GM19099 (cell line): ENCODE data around the gene B3GALNT2.

ENCODE experiments used
- POLR2A ChIP-seq: IDR thresholded peaks from 3 replicates; pipeline ENCODE4 v1.6.1; 2011; ENCODE audit warnings: low read depth; ENCODE audit not compliant: insufficient read length; ENCODE audit errors: extremely low read depth

The B3GALNT2 gene

DNA sequence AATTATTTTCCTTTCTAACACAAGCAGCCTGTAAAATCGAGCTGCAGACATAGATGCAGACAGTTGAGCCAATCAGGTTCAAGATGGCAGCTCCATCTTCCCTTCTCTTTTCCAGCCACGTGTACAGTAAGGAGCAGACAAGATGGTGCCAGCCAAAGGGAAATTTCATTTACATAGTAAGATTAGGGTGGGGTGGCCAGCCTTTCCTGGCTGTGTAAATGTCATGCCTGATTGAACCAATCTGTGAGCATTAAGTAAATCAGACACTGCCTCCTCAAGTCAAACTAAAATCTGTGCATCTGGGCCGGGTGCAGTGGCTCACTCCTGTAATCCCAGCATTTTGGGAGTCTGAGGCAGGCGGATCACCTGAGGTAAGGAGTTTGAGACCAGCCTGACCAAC lies 76.8 kb downstream of the B3GALNT2 start:
- TF ChIP-seq POLR2A, result no peak

GRCh38 chr1:235426680-235427079 lies 77.6 kb downstream of the B3GALNT2 start:
- no peak for TF ChIP-seq POLR2A

GRCh38 chr1:235426143-235426542 lies 78.1 kb downstream of the B3GALNT2 start:
- TF ChIP-seq POLR2A, result no peak

- no peak for TF ChIP-seq POLR2A
Measured at GRCh38 chr1:235425357-235425756, 78.9 kb downstream of the B3GALNT2 start.

- no peak for TF ChIP-seq POLR2A
Measured at GRCh38 chr1:235424092-235424491, 80.2 kb downstream of the B3GALNT2 start.

DNA sequence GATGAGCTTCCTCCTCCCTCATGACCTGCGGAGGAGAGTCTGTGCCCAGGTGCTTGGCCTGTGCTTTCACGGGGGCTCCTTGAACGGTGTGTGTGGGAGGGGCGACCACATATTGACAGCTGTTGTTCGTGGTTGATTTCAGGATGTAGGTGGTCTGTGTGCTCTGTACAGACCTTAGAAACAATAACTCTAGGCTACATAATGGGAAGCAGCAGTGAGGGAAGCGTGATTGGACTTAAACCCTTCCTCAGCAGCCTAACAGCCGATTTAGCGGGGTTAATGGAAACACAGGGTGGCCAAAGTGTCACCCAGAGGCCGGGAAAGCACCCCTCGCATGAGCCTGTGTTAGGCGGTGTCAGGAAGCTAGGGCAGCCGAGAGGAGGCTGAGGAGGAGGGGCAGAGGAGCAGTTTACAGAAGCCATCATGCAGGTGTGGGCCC lies 81.0 kb downstream of the B3GALNT2 start:
- TF ChIP-seq POLR2A, result no peak

DNA sequence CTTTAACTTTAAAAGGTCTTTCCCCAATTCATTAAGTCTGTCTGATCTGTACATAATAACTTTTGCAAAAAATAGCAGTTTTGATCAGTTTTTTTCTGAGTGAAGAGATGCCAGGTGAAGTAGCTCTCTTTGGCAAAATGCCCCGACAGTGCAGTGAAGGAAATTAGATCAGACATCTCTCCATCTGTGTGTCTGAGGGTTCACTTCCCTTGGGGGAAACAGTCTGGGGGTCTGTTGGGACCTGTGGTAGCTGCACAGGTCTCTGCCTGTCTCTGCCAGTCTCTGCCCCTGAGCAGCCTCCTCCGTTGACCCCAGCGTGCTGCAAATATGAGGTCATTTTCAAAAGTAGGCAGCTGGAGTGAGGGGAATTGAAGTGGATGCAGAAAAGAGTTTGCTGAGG lies 82.5 kb downstream of the B3GALNT2 start:
- no peak for TF ChIP-seq POLR2A

GRCh38 chr1:235417086-235417697 lies 87.1 kb downstream of the B3GALNT2 start:
- no peak for TF ChIP-seq POLR2A

- no peak for TF ChIP-seq POLR2A
Measured at GRCh38 chr1:235416662-235417049, 87.6 kb downstream of the B3GALNT2 start.

- no peak for TF ChIP-seq POLR2A
Measured at GRCh38 chr1:235415008-235415904, 89.0 kb downstream of the B3GALNT2 start.

DNA sequence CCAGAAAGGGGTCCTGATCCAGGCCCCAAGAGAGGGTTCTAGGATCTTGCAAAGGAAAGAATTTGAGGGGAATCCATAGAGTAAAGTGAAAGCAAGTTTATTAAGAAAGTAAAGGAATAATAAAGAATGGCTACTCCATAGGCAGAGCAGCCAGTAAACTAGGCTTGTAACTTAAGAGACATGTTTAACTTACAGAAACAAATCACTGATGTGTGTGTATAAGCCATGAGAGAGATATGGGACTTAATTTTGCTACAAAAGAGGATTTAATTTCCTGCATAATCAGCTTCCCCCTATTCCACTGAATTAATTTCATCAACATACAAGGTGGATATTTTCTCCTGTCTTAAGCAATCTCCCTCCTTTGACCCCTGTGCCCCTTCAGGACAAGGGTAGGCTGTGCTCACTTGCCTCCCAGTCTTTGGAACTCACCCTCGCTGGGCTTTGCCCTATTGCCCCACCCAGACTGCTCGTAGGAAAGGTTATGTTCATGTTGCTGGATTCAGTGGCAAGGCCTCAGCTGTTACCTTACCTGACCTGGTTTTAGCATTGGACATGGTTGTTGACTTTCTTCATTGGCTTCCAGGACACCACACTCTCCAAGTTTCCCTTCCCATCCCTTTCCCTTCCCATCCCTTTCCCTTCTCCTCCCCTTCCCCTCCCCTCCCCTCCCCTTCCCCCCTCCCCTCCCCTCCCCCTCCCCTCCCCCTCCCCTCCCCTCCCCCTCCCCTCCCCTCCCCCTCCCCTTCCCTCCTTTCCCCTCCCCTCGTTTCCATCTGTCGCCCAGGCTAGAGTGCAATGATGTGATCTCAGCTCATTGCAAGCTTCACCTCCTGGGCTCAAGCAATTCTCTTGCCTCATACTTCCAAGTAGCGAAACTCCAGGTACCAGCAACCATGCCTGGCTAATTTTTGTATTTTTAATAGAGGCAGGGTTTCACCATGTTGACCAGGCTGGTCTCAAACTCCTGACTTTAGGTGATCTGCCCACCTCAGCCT lies 92.5 kb downstream of the B3GALNT2 start:
- no peak for TF ChIP-seq POLR2A

- TF ChIP-seq POLR2A, result no peak
Measured at GRCh38 chr1:235410467-235410866, 93.8 kb downstream of the B3GALNT2 start.

GRCh38 chr1:235409042-235409820 lies 95.0 kb downstream of the B3GALNT2 start:
- no peak for TF ChIP-seq POLR2A

- no peak for TF ChIP-seq POLR2A
Measured at GRCh38 chr1:235408503-235408960, 95.7 kb downstream of the B3GALNT2 start.
